Osteoblast (primary cell): ENCODE measurements around the gene MLKL. TPM values are rescaled to one million over a fixed set of nuclear protein-coding genes. Genes with fewer than 3 reads are reported as not detected.
A peak's percentile ranks its signal among the peaks of the same experiment; 100 is the strongest.

Experiments used
- DNase-seq: peaks from one replicate; pipeline ENCODE4 v3.0.0; 2011; ENCODE audit warnings: low spot score, mixed read lengths; ENCODE audit not compliant: insufficient read length; ENCODE audit errors: missing footprints
- H2AFZ ChIP-seq: 2 replicates; pipeline ENCODE4 v1.6.0; 2011; ENCODE audit warnings: mild to moderate bottlenecking, low read length
- H3K27ac ChIP-seq: 2 replicates; pipeline ENCODE4 v1.5.1; 2011; ENCODE audit warnings: mild to moderate bottlenecking, low read depth, low read length, moderate library complexity
- H3K27me3 ChIP-seq: 2 replicates; pipeline ENCODE4 v1.6.0; 2012; ENCODE audit warnings: mild to moderate bottlenecking, control low read depth, inconsistent platforms, low read length, moderate library complexity; ENCODE audit not compliant: insufficient read depth
- H3K36me3 ChIP-seq: 2 replicates; pipeline ENCODE4 v1.5.1; 2011; ENCODE audit warnings: mild to moderate bottlenecking, low read length, control low read depth, moderate library complexity; ENCODE audit not compliant: insufficient read depth
- H3K4me1 ChIP-seq: 2 replicates; pipeline ENCODE4 v1.5.1; 2011; ENCODE audit warnings: mild to moderate bottlenecking, low read length, control low read depth, moderate library complexity; ENCODE audit not compliant: insufficient read depth
- H3K4me2 ChIP-seq: 2 replicates; pipeline ENCODE4 v1.6.0; 2011; ENCODE audit warnings: mild to moderate bottlenecking, low read length; ENCODE audit not compliant: insufficient read depth
- H3K4me3 ChIP-seq: fragments of 200-600 bp; sonication (generic); 3 replicates; pipeline ENCODE4 v1.5.1; 2012; ENCODE audit warnings: mild to moderate bottlenecking, low read length, inconsistent platforms; ENCODE audit not compliant: insufficient read depth
- H3K79me2 ChIP-seq: 2 replicates; pipeline ENCODE4 v1.6.0; 2012; ENCODE audit warnings: mild to moderate bottlenecking, low read length, control low read depth, inconsistent platforms; ENCODE audit not compliant: insufficient read depth
- H3K9me3 ChIP-seq: 2 replicates; pipeline ENCODE4 v1.5.1; 2011; ENCODE audit warnings: low read depth, low read length, control low read depth
- H4K20me1 ChIP-seq: 2 replicates; pipeline ENCODE4 v1.6.0; 2012; ENCODE audit warnings: mild to moderate bottlenecking, low read length, control low read depth; ENCODE audit not compliant: insufficient read depth
- CTCF ChIP-seq: IDR thresholded peaks from 2 replicates; pipeline ENCODE4 v1.5.1; 2011; ENCODE audit warnings: mild to moderate bottlenecking, low read depth, low read length, moderate library complexity; ENCODE audit errors: extremely low read depth
- total RNA-seq: library from RNA; depleted of rRNA; stranded (reverse); fragments of >200 nt; gene quantifications from 2 replicates; pipeline ENCODE4 v1.2.3, GENCODE V29; 2012

MLKL gene
- total RNA-seq, 1 donor: 5.1 TPM

DNA sequence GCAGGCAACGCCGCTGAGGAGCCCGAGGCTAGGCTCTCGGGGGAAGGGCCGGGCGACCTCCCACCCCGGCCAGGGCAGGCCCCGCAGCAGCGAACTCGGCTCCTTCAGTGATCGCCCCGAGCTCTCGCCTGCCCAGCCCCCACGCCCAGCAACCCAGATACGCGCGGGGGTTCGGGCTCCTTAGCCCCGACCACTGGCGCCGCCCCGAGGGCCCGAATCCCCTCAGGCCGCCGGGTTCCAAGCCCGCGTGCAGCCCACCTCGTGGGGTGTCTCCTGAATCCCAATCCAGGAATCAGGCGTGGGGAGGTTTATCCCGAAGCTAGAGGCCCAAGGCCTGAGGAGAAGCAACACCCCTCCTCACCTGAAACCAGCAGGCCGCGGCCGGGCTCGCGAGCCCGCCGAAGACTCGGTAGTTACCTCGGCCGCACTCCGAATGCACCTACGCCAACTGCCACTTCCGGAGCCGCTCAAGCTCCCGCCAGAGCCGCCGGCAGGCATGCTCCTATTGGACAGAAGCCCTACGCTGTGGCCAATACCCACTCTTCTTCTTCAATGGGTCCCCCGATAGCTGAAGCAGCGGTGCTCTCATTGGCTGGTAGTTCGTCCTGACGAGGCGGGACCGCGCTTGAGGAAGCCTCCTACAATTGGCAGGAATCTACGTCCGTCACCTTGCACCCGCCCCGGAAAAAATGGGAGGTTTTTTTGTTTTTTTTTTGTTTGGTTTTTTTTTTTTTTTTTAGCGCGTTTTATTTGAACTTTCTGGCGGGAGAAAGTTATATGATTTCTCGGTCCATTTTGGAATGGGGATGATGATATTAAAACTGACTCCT, 34.0 kb downstream of the MLKL start, which contains the start of gene RFWD3:
TSS of gene RFWD3 (minus strand) at position 453 of the 830 bp plus-strand sequence. CDS start 5,428 bp downstream, outside the sequence.
- H3K27me3 ChIP-seq: no peaks in the 10 kb centered on the region
- peaks cover 8% of the 10 kb centered on the region for H3K4me1 ChIP-seq
- H3K27ac ChIP-seq: peak within 1 kb of the TSS; percentile 62
- H2AFZ ChIP-seq: peak within 1 kb of the TSS; percentile 97
- peaks cover 48% of the 10 kb centered on the region for H3K79me2 ChIP-seq
- peak within 1 kb of the TSS; percentile 95 for H3K4me2 ChIP-seq
- peaks cover 29% of the 10 kb centered on the region for H3K36me3 ChIP-seq
- DNase-seq: peak; percentile 99
- H3K9me3 ChIP-seq: no peaks in the 10 kb centered on the region
- peak within 1 kb of the TSS; percentile 94 for H3K4me3 ChIP-seq
- no peaks in the 10 kb centered on the region for H4K20me1 ChIP-seq
- no peak for TF ChIP-seq CTCF

DNA sequence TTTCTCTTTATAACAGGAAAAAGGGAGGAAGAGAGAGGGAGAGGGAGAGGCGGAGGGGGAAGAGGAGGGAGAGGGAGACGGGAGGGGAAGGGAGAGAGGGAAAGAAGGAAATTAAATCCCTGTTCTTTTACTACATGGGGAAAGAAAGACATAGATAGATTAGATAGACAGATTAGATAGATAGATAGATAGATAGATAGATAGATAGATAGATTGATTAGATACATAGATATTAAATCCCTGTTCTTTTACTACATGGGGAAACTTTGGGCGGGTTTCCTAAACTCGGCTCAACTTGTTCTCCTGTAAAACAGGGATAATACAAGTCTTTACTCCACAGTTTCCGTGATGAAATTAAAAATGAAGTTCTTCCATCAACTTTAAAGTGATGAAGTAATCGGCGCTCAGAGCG, 34.6 kb downstream of the MLKL start:
- Histone ChIP-seq H3K4me3 (peak overlapping the region; percentile 94), H3K79me2 (peaks cover 55% of the 10 kb centered on the region), H3K4me1 (peaks cover 8% of the 10 kb centered on the region), H2AFZ (peak overlapping the region; percentile 82), H3K9me3 (no peaks in the 10 kb centered on the region), H4K20me1 (no peaks in the 10 kb centered on the region), H3K4me2 (peak overlapping the region; percentile 95), H3K36me3 (peaks cover 35% of the 10 kb centered on the region), H3K27ac (peak overlapping the region; percentile 62), H3K27me3 (no peaks in the 10 kb centered on the region)
- no peak for DNase-seq
- no peak for TF ChIP-seq CTCF

GRCh38 chr16:74661064-74661463, 39.6 kb downstream of the MLKL start:
- no peak for DNase-seq
- TF ChIP-seq CTCF: no peak
- no peak overlapping the region for H3K27ac ChIP-seq
- peaks cover 69% of the 10 kb centered on the region for H3K36me3 ChIP-seq
- no peak overlapping the region for H3K4me2 ChIP-seq
- H3K79me2 ChIP-seq: peaks cover 97% of the 10 kb centered on the region
- H3K4me1 ChIP-seq: peaks cover 3% of the 10 kb centered on the region
- H3K27me3 ChIP-seq: no peaks in the 10 kb centered on the region
- H3K4me3 ChIP-seq: no peak overlapping the region
- H4K20me1 ChIP-seq: peaks cover 8% of the 10 kb centered on the region
- H3K9me3 ChIP-seq: no peaks in the 10 kb centered on the region
- no peak overlapping the region for H2AFZ ChIP-seq

DNA sequence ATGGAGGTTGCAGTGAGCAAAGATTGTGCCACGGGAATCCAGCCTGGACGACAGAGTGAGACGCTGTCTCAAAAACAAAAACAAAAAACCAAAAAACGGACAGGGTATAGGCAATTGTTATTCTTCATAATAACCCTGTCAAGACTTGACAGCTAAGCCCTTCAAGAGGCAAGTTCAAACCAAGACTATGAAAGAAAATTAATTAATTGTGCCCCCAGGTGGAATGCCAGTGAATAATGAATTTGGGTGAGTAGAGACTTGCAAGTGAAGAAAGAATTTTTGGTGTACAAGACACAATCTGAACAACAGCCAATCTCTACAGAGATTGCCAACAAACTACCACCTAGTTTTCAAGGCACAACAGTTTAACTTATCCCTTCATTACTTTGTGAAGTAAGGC, 40.3 kb downstream of the MLKL start:
- Histone ChIP-seq H3K79me2 (peaks cover 97% of the 10 kb centered on the region), H3K36me3 (peaks cover 69% of the 10 kb centered on the region), H3K4me1 (no peaks in the 10 kb centered on the region), H4K20me1 (peaks cover 8% of the 10 kb centered on the region), H3K9me3 (no peaks in the 10 kb centered on the region), H3K4me2 (no peak overlapping the region), H3K4me3 (no peak overlapping the region), H2AFZ (no peak overlapping the region), H3K27me3 (no peaks in the 10 kb centered on the region), H3K27ac (no peak overlapping the region)
- no peak for TF ChIP-seq CTCF
- DNase-seq: no peak
